H9 (cell line): Measurements from ENCODE around the gene PKIB. TPM values are rescaled to one million over a fixed set of nuclear protein-coding genes. Genes with fewer than 3 reads are reported as not detected.

Source experiments
- DNase-seq: peaks from one replicate; pipeline ENCODE4 v3.0.0-alpha.2; 2017
- H2AFZ ChIP-seq: one replicate; pipeline ENCODE4 v1.6.1; 2013; ENCODE audit warnings: mild to moderate bottlenecking, low read length, control low read depth, moderate library complexity
- H2AK5ac ChIP-seq: 2 replicates; pipeline ENCODE4 v1.6.1; 2013; ENCODE audit warnings: low read length, control low read depth, mixed read lengths; ENCODE audit not compliant: insufficient read length
- H2BK120ac ChIP-seq: one replicate; pipeline ENCODE4 v1.6.1; 2013; ENCODE audit warnings: low read depth, mild to moderate bottlenecking, low read length, control low read depth, inconsistent platforms; ENCODE audit not compliant: poor library complexity, severe bottlenecking
- H2BK12ac ChIP-seq: 2 replicates; pipeline ENCODE4 v1.6.1; 2013; ENCODE audit warnings: low read length, control low read depth, mixed read lengths, low read depth; ENCODE audit not compliant: insufficient read length
- H2BK15ac ChIP-seq: 2 replicates; pipeline ENCODE4 v1.6.1; 2013; ENCODE audit warnings: low read depth, low read length, control low read depth
- H2BK20ac ChIP-seq: one replicate; pipeline ENCODE4 v1.6.1; 2013; ENCODE audit warnings: low read depth, mild to moderate bottlenecking, low read length, control low read depth, inconsistent platforms; ENCODE audit not compliant: poor library complexity, severe bottlenecking
- H2BK5ac ChIP-seq: 2 replicates; pipeline ENCODE4 v1.6.1; 2013; ENCODE audit warnings: low read length, control low read depth, mixed read lengths; ENCODE audit not compliant: insufficient read length
- H3K14ac ChIP-seq: 2 replicates; pipeline ENCODE4 v1.6.1; 2013; ENCODE audit warnings: low read length, control low read depth; ENCODE audit not compliant: insufficient read depth
- H3K18ac ChIP-seq: 2 replicates; pipeline ENCODE4 v1.6.1; 2013; ENCODE audit warnings: low read depth, mild to moderate bottlenecking, mixed read lengths, low read length, control low read depth; ENCODE audit not compliant: insufficient read length
- H3K23ac ChIP-seq: 2 replicates; pipeline ENCODE4 v1.6.1; 2013; ENCODE audit warnings: low read length, control low read depth, mixed read lengths, low read depth; ENCODE audit not compliant: insufficient read length
- H3K23me2 ChIP-seq: 2 replicates; pipeline ENCODE4 v1.6.1; 2013; ENCODE audit warnings: low read depth, mild to moderate bottlenecking, mixed read lengths, low read length, control low read depth; ENCODE audit not compliant: insufficient read length, poor library complexity, severe bottlenecking
- H3K27ac ChIP-seq: 2 replicates; pipeline ENCODE4 v1.5.1; 2013; ENCODE audit warnings: low read length, control low read depth, mixed read lengths, low read depth; ENCODE audit not compliant: insufficient read length
- H3K27me3 ChIP-seq: 2 replicates; pipeline ENCODE4 v1.6.1; 2013; ENCODE audit warnings: low read length, control low read depth, inconsistent platforms; ENCODE audit not compliant: insufficient read depth
- H3K4ac ChIP-seq: 2 replicates; pipeline ENCODE4 v1.6.1; 2013; ENCODE audit warnings: low read depth, mild to moderate bottlenecking, control low read depth, inconsistent platforms, low read length, moderate library complexity
- H3K4me1 ChIP-seq: 2 replicates; pipeline ENCODE4 v1.6.1; 2013; ENCODE audit warnings: low read length, control low read depth, inconsistent platforms; ENCODE audit not compliant: insufficient read depth
- H3K4me2 ChIP-seq: 2 replicates; pipeline ENCODE4 v1.6.1; 2013; ENCODE audit warnings: low read length, control low read depth, mixed read lengths; ENCODE audit not compliant: insufficient read length, insufficient read depth
- H3K56ac ChIP-seq: 2 replicates; pipeline ENCODE4 v1.6.1; 2013; ENCODE audit warnings: low read depth, mild to moderate bottlenecking, mixed read lengths, low read length, control low read depth; ENCODE audit not compliant: insufficient read length
- H3K79me1 ChIP-seq: 2 replicates; pipeline ENCODE4 v1.6.1; 2013; ENCODE audit warnings: low read depth, mild to moderate bottlenecking, moderate library complexity, low read length, control low read depth, inconsistent platforms; ENCODE audit not compliant: insufficient read depth, poor library complexity, severe bottlenecking
- H3K79me2 ChIP-seq: 2 replicates; pipeline ENCODE4 v1.6.1; 2013; ENCODE audit warnings: low read length, control low read depth, inconsistent platforms; ENCODE audit not compliant: insufficient read depth
- H3K9ac ChIP-seq: 2 replicates; pipeline ENCODE4 v1.6.1; 2013; ENCODE audit warnings: low read length, control low read depth, mixed read lengths; ENCODE audit not compliant: insufficient read length; ENCODE audit errors: extremely low read depth
- H3K9me3 ChIP-seq: one replicate; pipeline ENCODE4 v1.6.1; 2013; ENCODE audit warnings: low read depth, low read length, inconsistent platforms; ENCODE audit not compliant: control insufficient read depth
- H3T11ph ChIP-seq: one replicate; pipeline ENCODE4 v1.6.1; 2013; ENCODE audit warnings: mild to moderate bottlenecking, low read length, control low read depth, inconsistent platforms
- H4K20me1 ChIP-seq: one replicate; pipeline ENCODE4 v1.6.1; 2013; ENCODE audit not compliant: control insufficient read depth, insufficient read length, insufficient read depth
- H4K5ac ChIP-seq: 2 replicates; pipeline ENCODE4 v1.6.1; 2013; ENCODE audit warnings: low read depth, mild to moderate bottlenecking, mixed read lengths, low read length, control low read depth; ENCODE audit not compliant: insufficient read length
- H4K8ac ChIP-seq: replicated peaks from 2 replicates; pipeline ENCODE4 v1.6.1; 2013; ENCODE audit warnings: low read length, control low read depth, mixed read lengths, low read depth; ENCODE audit not compliant: insufficient read length
- H4K91ac ChIP-seq: 2 replicates; pipeline ENCODE4 v1.6.1; 2013; ENCODE audit warnings: low read depth, mild to moderate bottlenecking, moderate library complexity, mixed read lengths, low read length, control low read depth; ENCODE audit not compliant: insufficient read length
- H3K27ac Mint-ChIP-seq, 3 experiments: 2 replicates in 2 of 3; 3 replicates in 1 of 3; pipeline ENCODE4 v1.8.0; 2020 to 2021; ENCODE audit warnings: mixed read lengths in 3 of 3, mild to moderate bottlenecking in 1 of 3, moderate library complexity in 1 of 3
- H3K27me3 Mint-ChIP-seq: 2 replicates; pipeline ENCODE4 v1.8.0; 2021; ENCODE audit warnings: low read depth, mild to moderate bottlenecking, moderate library complexity, mixed read lengths
- H3K36me3 Mint-ChIP-seq, 3 experiments: 2 replicates in 2 of 3; 3 replicates in 1 of 3; pipeline ENCODE4 v1.8.0; 2020 to 2021; ENCODE audit warnings: low read depth in 3 of 3, mixed read lengths in 3 of 3; ENCODE audit not compliant: insufficient read depth in 1 of 3
- H3K4me1 Mint-ChIP-seq, 2 experiments: 2 replicates each; pipeline ENCODE4 v1.8.0; 2020; ENCODE audit warnings: mixed read lengths in 2 of 2
- H3K4me3 Mint-ChIP-seq, 2 experiments: 2 replicates in 1 of 2; 3 replicates in 1 of 2; pipeline ENCODE4 v1.8.0; 2020 to 2021; ENCODE audit warnings: mild to moderate bottlenecking in 2 of 2, mixed read lengths in 2 of 2, moderate library complexity in 1 of 2
- H3K9me3 Mint-ChIP-seq, 2 experiments: 2 replicates in 1 of 2; 3 replicates in 1 of 2; pipeline ENCODE4 v1.8.0; 2020; ENCODE audit warnings: mild to moderate bottlenecking in 2 of 2, mixed read lengths in 2 of 2, moderate library complexity in 1 of 2
- total RNA-seq: library from RNA; stranded (reverse); gene quantifications from 2 replicates; pipeline ENCODE4 v1.2.1, GENCODE V29; 2021
- TF ChIP-seq, protein P1 (sequence below): fragments of 200-600 bp; sonication (generic); conservative IDR thresholded peaks from 3 replicates; pipeline ENCODE4 v1.8.0; 2021; ENCODE audit warnings: antibody characterized with exemption, mild to moderate bottlenecking

Gene PKIB
- total RNA-seq, 1 experiment from 2014 or later = 46.5 TPM

DNA sequence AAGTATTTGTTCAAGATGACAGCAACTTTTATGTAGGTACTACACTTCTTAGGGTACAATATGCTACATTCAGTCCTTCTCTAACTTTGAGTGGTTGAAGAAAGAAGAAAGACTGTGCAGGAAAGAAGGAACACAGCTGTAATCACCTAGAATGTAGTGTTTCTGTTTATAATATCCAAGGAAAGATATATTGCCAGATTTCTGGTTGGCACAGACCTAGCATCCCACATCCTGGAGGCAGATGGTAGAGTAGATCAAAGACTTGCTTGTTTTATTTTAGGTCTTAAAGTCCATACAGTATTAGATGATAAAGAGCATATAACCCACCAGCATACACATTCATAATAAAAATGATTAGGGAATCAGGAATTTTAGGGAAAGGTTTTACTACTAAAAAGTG is 156.1 kb downstream of the PKIB start:
- Histone ChIP-seq H3K18ac (no peak overlapping the region), H2BK12ac (no peak overlapping the region), H4K8ac (no peak overlapping the region), H3K4me1 (no peaks in the 10 kb centered on the region), H2BK120ac (no peak overlapping the region), H3K27me3 (no peaks in the 10 kb centered on the region), H4K20me1 (no peaks in the 10 kb centered on the region), H3K4ac (no peak overlapping the region), H3K56ac (no peak overlapping the region), H3K9me3 (no peaks in the 10 kb centered on the region), H2BK20ac (no peak overlapping the region), H4K5ac (no peak overlapping the region), H3K79me2 (no peaks in the 10 kb centered on the region), H2AK5ac (no peak overlapping the region), H2BK5ac (no peak overlapping the region), H3K23me2 (no peaks in the 10 kb centered on the region), H3K9ac (no peak overlapping the region), H3K23ac (no peak overlapping the region), H3K79me1 (no peaks in the 10 kb centered on the region), H3K27ac (no peak overlapping the region), H3K14ac (no peak overlapping the region), H3K4me2 (no peak overlapping the region), H2BK15ac (no peak overlapping the region), H4K91ac (no peak overlapping the region), H2AFZ (no peak overlapping the region), H3T11ph (no peak overlapping the region)
- Mint-ChIP-seq H3K36me3 (no peaks in the 10 kb centered on the region), H3K4me3 (no peak overlapping the region), H3K27me3 (peaks cover 3% of the 10 kb centered on the region), H3K9me3 (no peaks in the 10 kb centered on the region), H3K27ac (no peak overlapping the region), H3K4me1 (0 out of 4 replicates have a peak, but pooled peaks cover 0 to 2% of the 10 kb centered on the region in 2 experiments)
- TF ChIP-seq, protein P1, sequence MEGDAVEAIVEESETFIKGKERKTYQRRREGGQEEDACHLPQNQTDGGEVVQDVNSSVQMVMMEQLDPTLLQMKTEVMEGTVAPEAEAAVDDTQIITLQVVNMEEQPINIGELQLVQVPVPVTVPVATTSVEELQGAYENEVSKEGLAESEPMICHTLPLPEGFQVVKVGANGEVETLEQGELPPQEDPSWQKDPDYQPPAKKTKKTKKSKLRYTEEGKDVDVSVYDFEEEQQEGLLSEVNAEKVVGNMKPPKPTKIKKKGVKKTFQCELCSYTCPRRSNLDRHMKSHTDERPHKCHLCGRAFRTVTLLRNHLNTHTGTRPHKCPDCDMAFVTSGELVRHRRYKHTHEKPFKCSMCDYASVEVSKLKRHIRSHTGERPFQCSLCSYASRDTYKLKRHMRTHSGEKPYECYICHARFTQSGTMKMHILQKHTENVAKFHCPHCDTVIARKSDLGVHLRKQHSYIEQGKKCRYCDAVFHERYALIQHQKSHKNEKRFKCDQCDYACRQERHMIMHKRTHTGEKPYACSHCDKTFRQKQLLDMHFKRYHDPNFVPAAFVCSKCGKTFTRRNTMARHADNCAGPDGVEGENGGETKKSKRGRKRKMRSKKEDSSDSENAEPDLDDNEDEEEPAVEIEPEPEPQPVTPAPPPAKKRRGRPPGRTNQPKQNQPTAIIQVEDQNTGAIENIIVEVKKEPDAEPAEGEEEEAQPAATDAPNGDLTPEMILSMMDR = no peak
- no peak for DNase-seq
